Astrocyte (in vitro differentiated cells and primary cell): ENCODE measurements around the gene OSBPL1A.

Experiments used
- EZH2 ChIP-seq: IDR thresholded peaks from 2 replicates; pipeline ENCODE4 v1.6.1; 2012; ENCODE audit warnings: mild to moderate bottlenecking, low read length, inconsistent platforms; ENCODE audit not compliant: insufficient read depth
- TF ChIP-seq, protein P1 (sequence below): IDR thresholded peaks from 2 replicates; pipeline ENCODE4 v1.5.1; 2011; ENCODE audit warnings: low read depth, mild to moderate bottlenecking, inconsistent platforms, low read length, moderate library complexity; ENCODE audit not compliant: insufficient read depth

DNA sequence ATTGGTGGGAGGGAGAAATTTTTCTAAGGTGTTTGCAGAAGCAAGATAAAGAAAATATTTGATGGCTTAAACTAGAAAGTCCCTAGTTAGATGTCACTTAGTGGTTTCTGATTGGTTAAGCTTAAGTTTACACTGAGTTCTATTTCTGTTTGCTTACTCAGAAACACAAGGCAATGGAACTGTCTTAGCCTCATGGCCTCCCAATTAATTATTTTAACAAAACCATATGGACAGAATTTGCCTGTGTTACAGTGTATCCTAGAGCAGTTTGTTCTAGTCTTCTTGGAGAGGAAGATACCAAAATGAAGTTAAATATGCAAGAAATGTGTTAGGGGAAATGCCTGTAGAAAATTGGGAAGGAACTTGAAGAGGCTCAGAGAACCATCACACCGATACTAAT lies 24.2 kb upstream of the OSBPL1A start:
- TF ChIP-seq, protein P1, sequence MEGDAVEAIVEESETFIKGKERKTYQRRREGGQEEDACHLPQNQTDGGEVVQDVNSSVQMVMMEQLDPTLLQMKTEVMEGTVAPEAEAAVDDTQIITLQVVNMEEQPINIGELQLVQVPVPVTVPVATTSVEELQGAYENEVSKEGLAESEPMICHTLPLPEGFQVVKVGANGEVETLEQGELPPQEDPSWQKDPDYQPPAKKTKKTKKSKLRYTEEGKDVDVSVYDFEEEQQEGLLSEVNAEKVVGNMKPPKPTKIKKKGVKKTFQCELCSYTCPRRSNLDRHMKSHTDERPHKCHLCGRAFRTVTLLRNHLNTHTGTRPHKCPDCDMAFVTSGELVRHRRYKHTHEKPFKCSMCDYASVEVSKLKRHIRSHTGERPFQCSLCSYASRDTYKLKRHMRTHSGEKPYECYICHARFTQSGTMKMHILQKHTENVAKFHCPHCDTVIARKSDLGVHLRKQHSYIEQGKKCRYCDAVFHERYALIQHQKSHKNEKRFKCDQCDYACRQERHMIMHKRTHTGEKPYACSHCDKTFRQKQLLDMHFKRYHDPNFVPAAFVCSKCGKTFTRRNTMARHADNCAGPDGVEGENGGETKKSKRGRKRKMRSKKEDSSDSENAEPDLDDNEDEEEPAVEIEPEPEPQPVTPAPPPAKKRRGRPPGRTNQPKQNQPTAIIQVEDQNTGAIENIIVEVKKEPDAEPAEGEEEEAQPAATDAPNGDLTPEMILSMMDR, result no peak
- no peak for TF ChIP-seq EZH2
